Immature natural killer cell (primary cell): ENCODE results near the gene RNF17. TPM values are rescaled to one million over a fixed set of nuclear protein-coding genes. Genes with fewer than 3 reads are reported as not detected.
A peak's percentile ranks its signal among the peaks of the same experiment; 100 is the strongest.

Experiments
- DNase-seq, 3 donors: peaks; one replicate each; pipeline ENCODE4 v3.0.0; 2022; ENCODE audit warnings: mixed read lengths in 1 of 3
- H3K27ac Mint-ChIP-seq, 6 donors: one replicate each; pipeline ENCODE4 v1.8.0; 2020; ENCODE audit warnings: mixed read lengths in 6 of 6, mild to moderate bottlenecking in 5 of 6, inconsistent platforms in 4 of 6, moderate library complexity in 3 of 6
- H3K27me3 Mint-ChIP-seq, 3 donors: one replicate each; pipeline ENCODE4 v1.8.0; 2020 to 2021; ENCODE audit warnings: low read depth in 3 of 3, mild to moderate bottlenecking in 3 of 3, mixed read lengths in 3 of 3, moderate library complexity in 3 of 3, inconsistent platforms in 1 of 3
- H3K36me3 Mint-ChIP-seq, 3 donors: one replicate each; pipeline ENCODE4 v1.8.0; 2020; ENCODE audit warnings: mixed read lengths in 3 of 3, inconsistent platforms in 2 of 3, mild to moderate bottlenecking in 2 of 3
- H3K4me1 Mint-ChIP-seq, 2 donors: one replicate each; pipeline ENCODE4 v1.8.0; 2020; ENCODE audit warnings: inconsistent platforms in 2 of 2, mild to moderate bottlenecking in 2 of 2, mixed read lengths in 2 of 2, moderate library complexity in 1 of 2
- H3K4me3 Mint-ChIP-seq, 5 donors: one replicate each; pipeline ENCODE4 v1.8.0; 2020; ENCODE audit warnings: mild to moderate bottlenecking in 5 of 5, mixed read lengths in 5 of 5, inconsistent platforms in 3 of 5, moderate library complexity in 3 of 5
- H3K9me3 Mint-ChIP-seq, 6 donors: one replicate each; pipeline ENCODE4 v1.8.0; 2020; ENCODE audit warnings: mild to moderate bottlenecking in 6 of 6, mixed read lengths in 6 of 6, inconsistent platforms in 4 of 6, moderate library complexity in 3 of 6
- polyA plus RNA-seq, 3 donors: library from polyadenylated mRNA; unstranded; fragments of 300-500 nt; fragmentation: Illumina TruSeq; gene quantifications; one replicate each; pipeline ENCODE4 v1.2.3, GENCODE V29; 2021

Gene RNF17
- polyA plus RNA-seq, 3 donors from 2014 or later: not detected

DNA sequence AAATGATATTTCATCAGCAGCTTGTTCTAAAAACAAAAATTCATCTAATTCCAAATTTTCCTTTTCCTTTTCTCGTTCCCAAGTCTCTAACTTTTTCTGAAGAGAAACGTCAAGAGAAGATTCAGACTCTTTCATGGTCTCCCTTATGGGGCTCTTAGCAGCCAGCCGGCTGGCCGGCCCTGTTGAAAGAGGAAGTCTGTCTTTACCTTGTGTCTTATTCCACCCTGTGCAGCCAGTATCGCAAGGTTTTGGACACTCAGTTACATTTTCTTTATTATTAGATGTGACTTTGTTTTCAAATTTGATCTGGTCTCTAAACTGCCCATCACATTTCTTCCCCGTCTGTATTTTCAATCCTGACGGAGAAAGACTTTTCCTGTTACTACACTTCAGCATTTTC is 142.3 kb downstream of the RNF17 start:
- Mint-ChIP-seq H3K9me3 (no peaks in the 10 kb centered on the region), H3K36me3 (peaks cover 12 to 36% (median 29%) of the 10 kb centered on the region in 3 donors), H3K27me3 (no peaks in the 10 kb centered on the region), H3K4me1 (no peaks in the 10 kb centered on the region), H3K27ac (no peak overlapping the region), H3K4me3 (no peak overlapping the region)
- DNase-seq: no peak

DNA sequence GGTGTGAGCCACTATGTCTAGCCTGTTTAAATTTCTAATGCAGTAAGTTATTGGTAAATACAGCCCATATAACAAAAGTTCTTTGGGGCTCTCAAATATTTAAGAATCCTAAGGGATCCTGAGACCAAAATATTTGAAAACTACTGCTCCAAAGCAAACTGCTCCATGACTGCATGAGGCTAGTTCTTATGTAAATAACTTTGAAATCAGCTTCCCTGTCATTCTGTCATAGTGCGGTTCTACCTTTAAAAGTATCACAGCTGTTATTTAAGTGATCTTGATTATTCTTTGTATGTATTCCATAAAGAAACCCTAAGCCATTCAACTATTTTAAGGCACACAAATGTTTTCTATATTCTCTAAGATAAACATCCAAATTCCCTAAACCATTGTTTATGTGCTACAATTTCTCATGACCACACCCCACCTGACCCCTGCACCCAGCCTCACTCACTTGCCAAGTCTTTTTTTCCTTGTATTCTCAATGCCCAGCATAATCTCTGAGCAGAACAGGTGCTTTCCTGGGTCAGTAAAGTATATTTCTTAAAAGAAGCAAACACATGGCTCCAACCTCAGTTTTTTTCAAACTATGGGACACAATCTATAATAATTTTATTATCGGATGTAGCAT is 146.6 kb downstream of the RNF17 start:
- peaks cover 13 to 26% (median 17%) of the 10 kb centered on the region in 3 donors for H3K36me3 Mint-ChIP-seq
- H3K9me3 Mint-ChIP-seq: no peaks in the 10 kb centered on the region
- no peak overlapping the region for H3K4me3 Mint-ChIP-seq
- DNase-seq: no peak
- H3K27me3 Mint-ChIP-seq: no peaks in the 10 kb centered on the region
- no peak overlapping the region for H3K27ac Mint-ChIP-seq
- no peaks in the 10 kb centered on the region for H3K4me1 Mint-ChIP-seq

DNA sequence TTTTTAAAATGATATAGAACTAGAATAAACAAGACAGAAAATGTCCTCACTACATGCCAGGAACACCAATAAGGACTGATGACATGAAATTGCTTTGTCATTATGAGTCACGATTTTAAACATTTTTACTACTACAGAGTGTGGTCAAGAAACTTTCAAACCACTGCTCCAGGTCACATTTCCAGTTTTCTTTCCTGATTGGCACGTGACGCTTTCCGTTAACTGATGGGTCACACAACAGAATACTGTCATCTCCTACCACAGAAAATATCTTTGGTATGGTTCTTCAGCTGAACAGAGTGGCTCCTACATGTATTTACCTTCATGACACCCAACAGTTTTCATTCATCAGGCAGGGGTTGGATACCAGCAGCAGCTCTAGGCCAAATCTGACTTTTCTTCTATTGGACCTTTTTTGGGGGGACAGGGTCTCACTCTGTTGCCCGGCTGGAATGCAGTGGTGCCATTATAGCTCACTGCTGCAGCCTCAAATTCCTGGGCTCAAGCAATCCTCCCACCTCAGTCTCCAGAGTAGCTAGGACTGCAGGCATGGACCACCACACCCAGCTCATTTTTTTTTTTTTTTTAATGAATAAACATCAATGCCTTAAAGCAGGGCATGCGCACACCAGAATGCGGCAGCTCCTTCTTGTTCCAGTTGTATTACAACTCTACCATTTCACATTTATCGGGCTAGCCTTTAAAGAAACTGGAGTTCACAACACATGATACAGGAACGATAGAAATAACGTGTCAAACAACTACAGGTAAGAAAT is 147.4 kb downstream of the RNF17 start:
- no peaks in the 10 kb centered on the region for H3K27me3 Mint-ChIP-seq
- DNase-seq: no peak
- H3K4me1 Mint-ChIP-seq: no peaks in the 10 kb centered on the region
- no peaks in the 10 kb centered on the region for H3K9me3 Mint-ChIP-seq
- H3K36me3 Mint-ChIP-seq: peaks cover 11 to 19% (median 13%) of the 10 kb centered on the region in 3 donors
- H3K4me3 Mint-ChIP-seq: no peak overlapping the region
- H3K27ac Mint-ChIP-seq: no peak overlapping the region

DNA sequence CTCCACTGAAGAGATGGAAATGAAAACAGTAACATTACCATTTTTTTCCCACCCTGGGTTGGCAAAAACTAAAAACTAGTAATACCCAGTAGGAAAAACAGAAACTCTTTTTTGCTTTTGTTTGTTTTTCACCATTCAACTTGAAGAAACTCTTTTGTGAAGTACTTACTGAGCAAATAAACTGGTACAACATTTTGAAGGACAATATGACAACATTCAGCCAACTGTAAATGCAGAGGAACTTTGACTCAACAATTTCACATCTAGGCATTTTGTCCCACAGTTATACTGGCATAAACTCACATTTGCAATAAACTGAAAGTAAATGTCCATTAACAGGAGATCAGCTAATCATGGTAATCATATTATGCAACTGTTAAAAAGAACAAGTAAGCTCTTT is 152.5 kb downstream of the RNF17 start:
- no peaks in the 10 kb centered on the region for H3K9me3 Mint-ChIP-seq
- peaks cover 0 to 4% (median 0%) of the 10 kb centered on the region in 3 donors for H3K36me3 Mint-ChIP-seq
- no peak overlapping the region for H3K27ac Mint-ChIP-seq
- DNase-seq: no peak
- no peak overlapping the region for H3K4me3 Mint-ChIP-seq
- H3K27me3 Mint-ChIP-seq: no peaks in the 10 kb centered on the region
- H3K4me1 Mint-ChIP-seq: peaks cover 1 to 3% of the 10 kb centered on the region in 2 donors

DNA sequence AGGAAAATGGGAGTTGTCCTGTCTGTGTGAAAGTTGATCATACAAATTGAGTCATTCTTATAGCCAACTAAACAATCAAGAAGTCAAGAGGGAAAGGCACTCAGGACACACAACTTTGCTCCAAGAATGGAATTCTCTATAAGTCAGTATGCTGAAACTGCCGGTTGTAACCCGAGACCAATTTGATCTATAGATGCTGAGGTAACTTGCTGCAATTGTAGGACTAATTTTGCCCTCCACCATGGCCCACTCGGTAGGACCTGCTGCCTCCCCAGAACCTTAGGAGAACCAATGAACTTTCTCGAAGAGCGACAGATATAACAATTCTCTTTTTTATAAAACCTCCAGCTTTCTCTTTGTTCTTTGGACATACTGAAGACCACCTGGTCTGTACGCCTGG is 157.0 kb downstream of the RNF17 start:
- Mint-ChIP-seq H3K4me1 (peaks cover 22 to 23% of the 10 kb centered on the region in 2 donors), H3K4me3 (peak overlapping the region in 3 of 5 donors; percentile 27 to 57 (median 42)), H3K27ac (no peak overlapping the region), H3K27me3 (peaks cover 8 to 9% (median 9%) of the 10 kb centered on the region in 3 donors), H3K9me3 (no peaks in the 10 kb centered on the region), H3K36me3 (no peaks in the 10 kb centered on the region)
- no peak for DNase-seq

DNA sequence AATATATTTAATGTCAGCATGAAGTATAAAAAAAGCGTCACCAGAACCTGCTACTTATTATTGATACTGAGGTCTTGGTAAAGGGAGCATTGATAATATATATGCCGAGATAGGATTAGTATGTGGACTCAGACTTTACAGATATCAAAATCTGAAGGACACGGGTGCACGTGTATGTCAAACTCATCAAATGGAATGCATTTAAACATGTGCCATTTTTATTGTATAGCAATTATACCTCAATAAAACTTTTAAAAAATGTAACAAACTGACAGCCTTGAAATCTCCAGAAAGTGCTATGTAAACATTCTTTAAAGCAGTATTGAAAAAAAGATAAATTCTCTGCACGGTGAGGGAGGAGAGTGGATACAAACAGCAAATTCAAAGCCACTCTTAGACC is 157.9 kb downstream of the RNF17 start:
- no peak for DNase-seq
- H3K27me3 Mint-ChIP-seq: peaks cover 8 to 9% (median 9%) of the 10 kb centered on the region in 3 donors
- peaks cover 22 to 23% of the 10 kb centered on the region in 2 donors for H3K4me1 Mint-ChIP-seq
- H3K4me3 Mint-ChIP-seq: peak overlapping the region; percentile 89 to 98 (median 96)
- no peaks in the 10 kb centered on the region for H3K9me3 Mint-ChIP-seq
- H3K36me3 Mint-ChIP-seq: no peaks in the 10 kb centered on the region
- H3K27ac Mint-ChIP-seq: peak overlapping the region; percentile 92 to 98 (median 96)

DNA sequence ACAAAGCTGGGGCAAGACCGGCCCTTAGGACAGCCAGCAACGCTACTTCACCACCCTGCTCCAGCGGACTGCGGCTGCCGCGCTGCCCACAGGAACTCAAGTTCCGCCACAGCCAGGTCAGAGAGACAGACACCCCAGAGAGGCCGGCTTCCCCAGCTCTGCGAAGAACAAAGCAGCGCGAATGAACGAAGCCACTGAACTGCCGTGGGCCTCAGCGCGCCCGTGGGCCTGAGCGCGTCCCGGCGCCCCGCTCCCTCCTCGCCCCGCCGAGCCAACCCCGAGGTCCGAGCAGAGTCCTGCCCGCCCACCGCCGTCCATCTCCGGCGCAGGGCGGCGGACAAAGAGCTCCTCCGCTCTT is 158.4 kb downstream of the RNF17 start:
- Mint-ChIP-seq H3K9me3 (no peaks in the 10 kb centered on the region), H3K27me3 (peaks cover 8 to 9% (median 9%) of the 10 kb centered on the region in 3 donors), H3K4me1 (peaks cover 22 to 23% of the 10 kb centered on the region in 2 donors), H3K27ac (peak overlapping the region; percentile 92 to 98 (median 96)), H3K4me3 (peak overlapping the region; percentile 89 to 98 (median 96)), H3K36me3 (no peaks in the 10 kb centered on the region)
- DNase-seq: no peak

DNA sequence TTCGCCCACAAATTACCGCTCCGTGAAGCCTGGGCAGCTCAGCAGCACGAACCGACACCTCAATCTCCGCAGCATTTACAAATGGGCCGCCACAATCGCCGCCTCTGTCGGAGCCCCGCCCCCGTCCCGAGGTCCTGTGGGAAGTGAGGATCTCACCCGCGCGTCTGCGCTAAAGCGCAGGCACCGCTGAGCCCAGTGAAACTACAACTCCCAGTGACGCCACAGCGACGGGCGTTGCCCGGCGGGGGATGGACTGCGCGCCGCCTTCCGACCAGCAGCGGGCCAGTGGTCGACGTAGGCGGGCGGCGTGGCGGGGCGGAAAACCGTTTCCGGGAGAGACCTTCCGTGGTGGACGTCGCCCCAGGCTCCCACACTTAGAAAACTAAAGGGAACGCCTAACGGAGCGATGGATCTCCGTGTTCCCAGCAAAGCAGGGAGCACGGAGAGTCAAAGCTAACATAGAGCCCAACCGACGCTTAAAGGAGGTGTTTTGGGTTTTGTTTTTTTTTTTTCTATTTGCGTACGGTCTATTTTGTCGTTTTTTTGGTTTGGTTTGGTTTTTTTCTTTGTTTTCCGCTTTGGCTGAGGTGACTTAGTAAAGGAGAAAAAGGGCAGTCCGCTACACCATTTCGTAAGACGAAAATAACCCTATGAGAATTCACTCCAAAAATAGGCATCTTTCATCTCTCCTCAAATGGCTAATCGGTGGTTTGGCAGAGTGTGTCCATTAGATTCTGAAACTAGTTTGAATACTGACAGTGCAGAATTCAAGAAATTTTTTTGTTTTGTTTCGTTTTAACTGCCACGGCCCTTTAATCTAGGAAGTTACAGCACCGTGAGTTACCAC is 159.0 kb downstream of the RNF17 start:
- DNase-seq: peak; percentile 90 to 94 (median 92)
- no peaks in the 10 kb centered on the region for H3K9me3 Mint-ChIP-seq
- peak overlapping the region; percentile 92 to 98 (median 96) for H3K27ac Mint-ChIP-seq
- no peaks in the 10 kb centered on the region for H3K36me3 Mint-ChIP-seq
- peaks cover 8 to 9% (median 9%) of the 10 kb centered on the region in 3 donors for H3K27me3 Mint-ChIP-seq
- H3K4me1 Mint-ChIP-seq: peaks cover 22 to 23% of the 10 kb centered on the region in 2 donors
- H3K4me3 Mint-ChIP-seq: peak overlapping the region; percentile 89 to 98 (median 96)

DNA sequence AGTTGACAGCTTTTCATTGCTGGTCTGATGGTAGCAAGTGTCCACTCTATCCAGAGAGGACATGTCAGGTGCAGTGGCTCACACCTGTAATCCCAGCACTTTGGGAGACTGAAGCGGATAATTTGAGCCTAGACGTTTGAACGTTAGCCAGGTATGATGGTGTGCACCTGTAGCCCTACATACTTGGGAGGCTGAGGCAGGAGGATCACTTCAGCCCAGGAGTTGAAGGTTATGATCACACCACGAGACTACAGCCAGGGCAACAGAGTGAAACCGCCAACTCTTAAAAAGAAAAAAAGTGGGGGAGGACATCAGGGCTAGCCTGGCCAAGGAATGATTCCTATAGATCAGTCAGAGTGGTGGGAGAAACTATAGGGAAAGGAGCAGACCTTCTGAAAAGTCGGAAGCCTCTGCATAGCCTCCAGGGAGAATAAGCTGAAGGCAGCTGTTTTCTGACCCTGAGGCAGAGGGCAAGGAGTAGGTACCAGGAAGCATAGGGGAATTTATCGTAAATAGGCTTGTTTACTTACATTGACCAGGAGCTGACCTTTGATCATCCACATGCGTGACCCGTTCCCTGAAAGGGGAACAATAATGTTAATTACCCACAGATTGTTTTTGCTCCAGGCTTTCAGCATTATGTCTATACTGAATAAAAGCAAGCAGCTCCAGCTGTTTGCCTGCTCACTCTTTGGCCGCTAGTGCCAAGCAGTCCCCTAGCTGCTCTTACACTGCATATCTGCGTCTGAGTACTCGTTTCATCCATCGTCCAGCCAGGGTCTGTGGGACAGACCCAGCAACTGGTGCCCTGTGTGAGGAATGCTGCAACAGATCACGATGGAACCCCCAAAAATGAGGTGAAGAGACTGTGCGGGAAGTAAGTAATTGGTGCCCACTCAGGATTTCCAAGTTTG is 161.6 kb downstream of the RNF17 start:
- no peaks in the 10 kb centered on the region for H3K9me3 Mint-ChIP-seq
- DNase-seq: no peak
- H3K27me3 Mint-ChIP-seq: peaks cover 10 to 13% (median 11%) of the 10 kb centered on the region in 3 donors
- no peak overlapping the region for H3K27ac Mint-ChIP-seq
- H3K4me1 Mint-ChIP-seq: peaks cover 22 to 23% of the 10 kb centered on the region in 2 donors
- H3K4me3 Mint-ChIP-seq: no peak overlapping the region
- H3K36me3 Mint-ChIP-seq: no peaks in the 10 kb centered on the region

DNA sequence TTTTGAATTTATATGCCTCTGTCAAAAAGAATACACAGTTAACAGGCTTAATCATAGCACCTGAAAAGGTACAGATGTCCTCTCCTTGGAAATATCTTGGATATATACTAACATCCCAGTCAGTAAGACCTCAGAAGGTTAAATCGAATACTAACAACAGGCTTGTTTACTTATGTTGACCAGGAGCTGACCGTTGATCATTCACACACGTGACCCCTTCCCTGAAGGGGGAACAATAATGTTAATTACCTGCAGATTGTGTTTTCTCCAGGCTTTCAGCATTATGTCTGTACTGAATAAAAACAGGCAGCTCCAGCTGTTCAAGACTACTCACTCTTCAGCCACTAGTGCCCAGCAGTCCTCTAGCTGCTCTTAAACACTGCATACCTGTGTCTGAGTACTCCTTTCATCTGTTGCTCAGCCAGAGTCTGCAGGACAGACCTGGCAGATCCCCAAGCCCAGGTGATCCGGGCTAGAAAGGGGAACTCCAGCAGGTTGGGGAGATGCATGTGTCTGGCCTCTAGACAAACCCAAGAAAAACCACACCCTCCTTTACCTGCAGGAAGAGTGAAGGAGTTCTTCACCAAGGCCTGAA is 163.9 kb downstream of the RNF17 start:
- Mint-ChIP-seq H3K4me1 (peaks cover 7% of the 10 kb centered on the region in 2 donors), H3K4me3 (no peak overlapping the region), H3K27me3 (peaks cover 15 to 20% (median 17%) of the 10 kb centered on the region in 3 donors), H3K27ac (no peak overlapping the region), H3K36me3 (peaks cover 0 to 6% (median 0%) of the 10 kb centered on the region in 3 donors), H3K9me3 (no peaks in the 10 kb centered on the region)
- DNase-seq: no peak

DNA sequence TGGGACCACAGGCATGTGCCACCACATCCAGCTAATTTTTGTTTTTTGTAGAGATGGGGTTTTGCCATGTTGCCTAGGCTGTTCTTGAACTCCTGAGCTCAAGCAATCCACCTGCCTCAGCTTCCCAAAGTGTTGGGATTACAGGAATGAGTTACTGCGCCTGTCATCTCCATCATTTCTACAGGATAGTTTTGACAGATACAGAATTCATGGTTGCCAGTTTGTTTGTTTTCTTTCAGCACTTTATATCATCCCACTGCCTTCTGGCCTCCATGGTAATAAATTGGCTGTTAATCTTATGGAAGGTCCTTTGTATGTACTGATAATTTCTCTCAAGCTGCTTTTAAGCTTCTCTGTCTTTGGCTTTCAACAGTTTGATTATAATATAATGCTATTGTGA is 165.2 kb downstream of the RNF17 start:
- no peaks in the 10 kb centered on the region for H3K4me1 Mint-ChIP-seq
- H3K27me3 Mint-ChIP-seq: peaks cover 16 to 25% (median 17%) of the 10 kb centered on the region in 3 donors
- peaks cover 0 to 6% (median 0%) of the 10 kb centered on the region in 3 donors for H3K36me3 Mint-ChIP-seq
- H3K9me3 Mint-ChIP-seq: no peaks in the 10 kb centered on the region
- no peak overlapping the region for H3K4me3 Mint-ChIP-seq
- no peak overlapping the region for H3K27ac Mint-ChIP-seq
- no peak for DNase-seq
